ENCODE data around the gene ST3GAL4.

The ST3GAL4 gene

GRCh38 chr11:126410649-126411048 lies 55.2 kb downstream of the ST3GAL4 start:
- DNase-seq (ENCODE audit: low read depth) = no peak
- TF ChIP-seq CTCF (IDR thresholded peaks at IDR 0.05; ENCODE audit: control insufficient read depth, insufficient read depth, low read depth, low read length, missing control alignments) = no peak

GRCh38 chr11:126411971-126412381 lies 56.5 kb downstream of the ST3GAL4 start:
- DNase-seq (ENCODE audit: low read depth) = no peak
- H3K4me3 ChIP-seq (ENCODE audit: control insufficient read depth, low read depth, low read length) = no peak overlapping the region
- TF ChIP-seq CTCF (IDR thresholded peaks at IDR 0.05; ENCODE audit: control insufficient read depth, insufficient read depth, low read depth, low read length, missing control alignments) = peak; percentile 36

More at GRCh38 chr11:126410649-126411048, 55.2 kb downstream of the ST3GAL4 start:
- H3K4me3 ChIP-seq (ENCODE audit: control insufficient read depth, low read depth, low read length) = no peak overlapping the region

GRCh38 chr11:126413426-126413825 lies 57.9 kb downstream of the ST3GAL4 start:
- no peak for DNase-seq (ENCODE audit: low read depth)
- no peak overlapping the region for H3K4me3 ChIP-seq (ENCODE audit: control insufficient read depth, low read depth, low read length)
- TF ChIP-seq CTCF (IDR thresholded peaks at IDR 0.05; ENCODE audit: control insufficient read depth, insufficient read depth, low read depth, low read length, missing control alignments) = no peak

- no peak for DNase-seq (ENCODE audit: low read depth)
- no peak for TF ChIP-seq CTCF (IDR thresholded peaks at IDR 0.05; ENCODE audit: control insufficient read depth, insufficient read depth, low read depth, low read length, missing control alignments)
- H3K4me3 ChIP-seq (ENCODE audit: control insufficient read depth, low read depth, low read length) = no peak overlapping the region
These were observed 58.4 kb downstream of the ST3GAL4 start for GRCh38 chr11:126413843-126414405.

- DNase-seq (ENCODE audit: low read depth) = no peak
- TF ChIP-seq CTCF (IDR thresholded peaks at IDR 0.05; ENCODE audit: control insufficient read depth, insufficient read depth, low read depth, low read length, missing control alignments) = no peak
- no peak overlapping the region for H3K4me3 ChIP-seq (ENCODE audit: control insufficient read depth, low read depth, low read length)
These were observed 59.1 kb downstream of the ST3GAL4 start for GRCh38 chr11:126414615-126415014.

GRCh38 chr11:126415128-126415527 lies 59.6 kb downstream of the ST3GAL4 start:
- peak; percentile 16 for DNase-seq (ENCODE audit: low read depth)
- TF ChIP-seq CTCF (IDR thresholded peaks at IDR 0.05; ENCODE audit: control insufficient read depth, insufficient read depth, low read depth, low read length, missing control alignments) = no peak
- H3K4me3 ChIP-seq (ENCODE audit: control insufficient read depth, low read depth, low read length) = no peak overlapping the region
